HG03108 (cell line): ENCODE measurements around the gene GUCA1A.

Source experiments
- ATAC-seq: cut with Tn5 transposase; IDR thresholded peaks from one replicate; pipeline ENCODE4 v1.9.1; 2021; ENCODE audit warnings: moderate library complexity; ENCODE audit not compliant: unreplicated experiment

The GUCA1A gene

GRCh38 chr6:42173101-42173500, at the start of gene GUCA1A:
GUCA1A (plus strand) TSS chr6:42173364; CDS start chr6:42173614, 250 bp downstream.
- no peak for ATAC-seq

GRCh38 chr6:42123379-42124103, 49.6 kb upstream of the GUCA1A start:
- no peak for ATAC-seq

- no peak for ATAC-seq
Measured at GRCh38 chr6:42124223-42124836, 48.8 kb upstream of the GUCA1A start.

- ATAC-seq: no peak
Measured at GRCh38 chr6:42125231-42125630, 47.9 kb upstream of the GUCA1A start.

GRCh38 chr6:42125663-42126062, 47.5 kb upstream of the GUCA1A start:
- ATAC-seq: no peak

- ATAC-seq: no peak
Measured at GRCh38 chr6:42128460-42129359, 44.5 kb upstream of the GUCA1A start.

- ATAC-seq: no peak
Measured at GRCh38 chr6:42129360-42129676, 43.8 kb upstream of the GUCA1A start.

GRCh38 chr6:42131531-42131930, 41.6 kb upstream of the GUCA1A start:
- no peak for ATAC-seq

GRCh38 chr6:42133926-42134325, 39.2 kb upstream of the GUCA1A start:
- ATAC-seq: no peak

- no peak for ATAC-seq
Measured at GRCh38 chr6:42135161-42135560, 38.0 kb upstream of the GUCA1A start.

GRCh38 chr6:42135722-42136121, 37.4 kb upstream of the GUCA1A start:
- ATAC-seq: no peak

- no peak for ATAC-seq
Measured at GRCh38 chr6:42136508-42137193, 36.5 kb upstream of the GUCA1A start.

- no peak for ATAC-seq
Measured at GRCh38 chr6:42137194-42137753, 35.9 kb upstream of the GUCA1A start.

- no peak for ATAC-seq
Measured at GRCh38 chr6:42138190-42138589, 35.0 kb upstream of the GUCA1A start.

- no peak for ATAC-seq
Measured at GRCh38 chr6:42138630-42139619, 34.2 kb upstream of the GUCA1A start.

GRCh38 chr6:42140032-42140431, 33.1 kb upstream of the GUCA1A start:
- no peak for ATAC-seq

- no peak for ATAC-seq
Measured at GRCh38 chr6:42140756-42141602, 32.2 kb upstream of the GUCA1A start.

- no peak for ATAC-seq
Measured at GRCh38 chr6:42141603-42142117, 31.5 kb upstream of the GUCA1A start.
